HG03342 (cell line): Measurements from ENCODE around the gene TPRN.

ENCODE experiments used
- ATAC-seq: cut with Tn5 transposase; IDR thresholded peaks from one replicate; pipeline ENCODE4 v1.9.1; 2021; ENCODE audit warnings: mild to moderate bottlenecking, moderate library complexity; ENCODE audit not compliant: unreplicated experiment

TPRN gene

DNA sequence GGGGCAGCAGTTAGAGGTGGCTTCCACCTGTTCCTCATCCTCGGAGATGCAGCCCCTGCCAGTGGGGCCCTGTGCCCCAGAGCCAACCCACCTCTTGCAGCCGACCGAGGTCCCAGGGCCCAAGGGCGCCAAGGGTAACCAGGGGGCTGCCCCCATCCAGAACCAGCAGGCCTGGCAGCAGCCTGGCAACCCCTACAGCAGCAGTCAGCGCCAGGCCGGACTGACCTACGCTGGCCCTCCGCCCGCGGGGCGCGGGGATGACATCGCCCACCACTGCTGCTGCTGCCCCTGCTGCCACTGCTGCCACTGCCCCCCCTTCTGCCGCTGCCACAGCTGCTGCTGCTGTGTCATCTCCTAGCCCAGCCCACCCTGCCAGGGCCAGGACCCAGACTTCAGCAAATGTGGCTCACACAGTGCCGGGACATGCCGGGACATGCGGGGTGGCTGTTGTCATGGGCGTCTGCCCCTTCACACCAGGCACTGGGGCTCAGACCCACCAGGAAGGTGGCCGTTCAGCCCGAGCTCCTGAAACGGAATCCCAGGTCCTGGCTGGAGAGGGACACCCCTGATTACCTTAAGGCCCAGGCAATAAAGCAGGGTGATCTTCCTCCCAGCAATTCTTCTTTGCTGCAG, 25.3 kb upstream of the TPRN start:
- no peak for ATAC-seq

DNA sequence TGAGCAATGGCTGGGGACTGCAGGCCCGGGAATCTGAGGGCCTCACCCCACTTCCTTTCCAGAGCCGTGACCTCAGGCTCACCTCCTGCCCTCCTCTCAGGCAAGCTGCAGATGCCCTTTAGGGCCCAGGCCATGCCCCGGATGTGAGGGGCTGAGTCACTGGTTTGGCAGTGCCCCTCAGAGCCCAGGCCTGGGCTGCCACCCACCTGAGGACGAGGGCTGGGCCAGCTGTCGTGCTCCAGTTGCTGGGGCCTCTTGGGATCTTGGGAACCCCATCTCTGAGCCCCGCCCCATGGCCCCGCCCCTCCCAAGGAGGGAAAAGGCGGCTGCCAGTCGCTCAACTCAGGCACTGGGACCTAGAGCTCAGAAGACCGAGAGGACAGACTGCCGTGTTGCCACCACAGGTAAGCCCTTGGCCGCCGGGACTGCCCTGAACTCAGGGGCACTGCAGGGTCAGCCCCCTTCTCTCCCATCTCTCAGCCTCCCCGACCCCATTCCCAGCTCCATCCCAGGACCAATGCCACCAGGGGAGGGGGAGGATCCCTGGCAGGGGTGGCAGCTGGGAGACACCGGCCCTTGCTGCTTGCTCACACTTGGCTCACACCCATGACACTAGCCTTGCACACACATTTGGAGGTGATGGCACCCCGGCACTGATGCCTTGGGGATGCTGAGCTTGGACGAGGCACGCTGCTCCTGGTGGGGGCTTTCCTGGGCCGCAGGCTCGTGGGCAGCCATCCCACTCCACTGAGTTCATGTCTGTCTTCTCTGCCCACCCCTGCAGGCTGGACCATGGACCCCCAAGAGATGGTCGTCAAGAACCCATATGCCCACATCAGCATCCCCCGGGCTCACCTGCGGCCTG, 24.5 kb upstream of the TPRN start, which contains the start of gene CYSRT1:
Gene CYSRT1 (plus strand): TSS at position 345 of the 865 bp plus-strand sequence. CDS start 448 bp downstream, at position 793.
- ATAC-seq = no peak

DNA sequence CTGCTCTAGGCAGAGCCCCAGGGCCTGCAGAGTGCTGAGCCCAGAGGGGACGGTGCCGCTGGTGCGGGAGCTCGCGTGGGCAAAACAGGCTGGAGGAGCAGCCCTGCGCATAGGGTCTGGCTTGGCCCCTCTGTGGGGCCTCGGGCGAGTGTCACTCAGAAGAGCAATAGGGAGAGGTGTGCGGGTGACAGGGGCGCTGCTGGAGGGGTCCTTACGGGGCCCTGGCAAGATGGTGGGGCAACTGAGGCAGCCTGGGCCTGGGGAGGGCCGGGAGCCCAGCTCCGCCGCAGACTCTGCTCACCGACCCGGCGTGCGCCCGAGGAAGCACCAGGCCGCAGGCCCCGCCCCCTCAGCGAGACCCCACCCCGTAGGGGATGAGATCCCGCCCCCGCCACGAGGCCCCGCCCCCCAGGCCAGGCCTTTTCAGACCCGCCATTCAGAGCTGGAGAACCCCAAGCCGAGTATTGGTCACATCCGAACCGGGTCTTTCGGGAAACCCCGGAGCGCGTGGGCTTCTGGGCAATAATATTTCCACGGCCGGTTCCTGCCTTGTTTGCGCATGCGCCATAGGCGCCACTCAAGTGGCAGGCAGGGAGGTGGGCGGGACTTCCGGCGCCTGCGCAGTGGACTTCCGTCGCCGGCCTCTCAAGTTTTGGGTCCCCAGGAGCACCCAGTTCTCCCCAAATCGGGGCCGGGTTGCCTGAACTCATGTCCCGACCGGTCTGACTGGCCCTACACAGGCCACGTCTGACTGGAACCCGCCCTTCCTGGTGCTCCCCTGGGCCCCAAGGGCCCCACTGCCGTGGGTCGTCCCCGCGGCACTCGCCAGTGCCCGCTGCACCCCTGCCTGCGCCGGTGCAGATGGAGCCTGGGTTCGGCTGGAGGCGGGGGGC, 22.8 kb upstream of the TPRN start:
- ATAC-seq = peak; percentile 71

DNA sequence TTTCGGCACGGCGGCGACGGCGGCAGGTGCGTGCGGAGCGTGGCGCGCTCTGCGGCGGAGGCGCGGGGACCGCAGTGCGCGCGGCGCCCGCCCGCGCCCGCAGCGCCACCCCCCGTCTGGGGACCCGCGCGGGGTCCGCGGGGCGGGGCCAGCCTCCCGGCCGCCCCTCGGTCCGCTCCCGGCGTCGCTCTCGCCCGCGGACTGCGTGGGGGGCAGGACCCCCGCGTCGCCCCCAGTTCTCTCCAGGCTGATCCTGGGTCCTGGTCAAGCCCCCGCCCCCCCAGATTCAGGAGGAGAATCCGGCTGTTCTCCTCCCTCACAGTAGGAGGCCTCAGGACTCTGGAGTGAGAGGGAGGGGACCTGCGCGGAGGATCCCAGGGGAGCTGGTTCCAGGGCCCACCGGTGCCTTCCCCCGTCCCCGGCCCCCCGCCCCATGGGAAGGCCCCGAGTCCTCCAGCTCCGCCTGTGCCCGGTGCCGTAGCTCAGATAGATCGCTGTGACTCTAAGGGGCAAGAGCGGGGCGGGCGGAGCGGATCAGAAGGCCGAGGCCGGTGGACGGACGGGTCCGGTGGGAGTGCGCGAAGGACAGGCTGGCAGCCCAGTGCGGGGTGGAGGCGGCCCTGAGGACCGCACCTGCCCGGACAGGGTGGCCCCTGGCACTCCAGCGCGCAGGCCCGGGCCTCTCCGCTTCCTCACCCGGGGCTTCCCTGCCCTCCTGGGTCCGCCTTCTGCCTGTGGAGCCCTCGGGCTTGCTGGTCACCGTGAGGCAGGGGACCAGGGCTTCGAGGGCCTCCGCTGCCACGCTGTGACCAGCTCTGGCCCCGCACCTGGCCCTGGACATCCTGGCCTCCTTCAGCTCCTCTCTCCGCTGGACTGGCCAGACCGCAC, 21.9 kb upstream of the TPRN start, which contains the start of gene RNF208:
Gene RNF208 (minus strand): TSS at position 51 of the 888 bp plus-strand sequence. CDS start 1,028 bp downstream, outside the sequence.
- ATAC-seq = peak; percentile 3

DNA sequence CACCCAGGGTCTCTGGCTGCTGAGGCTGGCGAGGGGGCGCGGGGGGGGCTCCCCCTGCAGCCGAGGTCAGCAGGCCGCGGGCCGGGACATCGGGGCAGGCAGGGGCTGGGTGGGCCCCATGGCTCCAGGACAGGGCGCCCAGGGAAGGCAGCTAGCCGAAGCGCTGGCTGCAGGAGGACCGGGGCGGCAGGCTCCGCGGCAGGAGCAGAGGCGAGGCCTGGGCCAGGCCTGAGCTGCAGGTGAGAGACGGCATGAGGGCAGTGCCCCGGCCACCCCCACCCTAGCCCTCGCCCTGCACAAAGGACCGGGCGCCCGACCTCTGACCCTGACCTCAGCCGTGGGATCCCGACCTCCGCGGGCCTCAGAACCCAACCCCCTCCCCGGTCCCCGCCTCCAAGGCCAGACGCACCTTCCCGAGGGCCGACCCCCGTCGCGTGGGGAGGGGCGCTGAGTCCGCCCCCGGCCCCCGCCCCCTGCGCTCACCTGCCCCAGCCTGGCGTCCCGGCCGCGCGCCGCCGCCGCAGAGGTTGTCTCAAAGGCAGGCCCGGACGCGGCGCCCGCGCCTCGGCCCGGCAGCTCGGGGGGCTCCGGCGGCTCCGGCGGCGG, 21.1 kb upstream of the TPRN start:
- ATAC-seq = no peak

DNA sequence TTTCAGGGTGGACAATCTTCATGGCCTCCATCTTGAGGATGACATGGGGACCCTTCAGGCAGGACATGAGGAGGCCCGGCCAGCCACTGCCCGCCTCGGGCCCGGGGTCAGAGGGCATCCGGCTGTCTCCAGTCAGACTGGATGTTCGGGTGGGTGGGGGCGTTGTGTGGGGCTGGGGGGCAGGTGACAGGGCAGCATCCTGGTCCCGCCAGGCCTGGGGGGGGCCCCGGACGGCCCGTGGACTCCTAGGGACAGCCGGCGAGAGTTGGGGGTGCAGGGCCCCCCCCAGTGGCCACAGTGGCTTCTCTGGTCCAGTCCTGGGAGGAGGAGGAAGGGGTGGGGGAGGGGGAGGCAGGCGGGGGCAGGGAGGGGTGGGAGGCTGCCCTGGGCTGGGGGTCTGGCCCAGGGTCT, 20.6 kb upstream of the TPRN start:
- no peak for ATAC-seq

DNA sequence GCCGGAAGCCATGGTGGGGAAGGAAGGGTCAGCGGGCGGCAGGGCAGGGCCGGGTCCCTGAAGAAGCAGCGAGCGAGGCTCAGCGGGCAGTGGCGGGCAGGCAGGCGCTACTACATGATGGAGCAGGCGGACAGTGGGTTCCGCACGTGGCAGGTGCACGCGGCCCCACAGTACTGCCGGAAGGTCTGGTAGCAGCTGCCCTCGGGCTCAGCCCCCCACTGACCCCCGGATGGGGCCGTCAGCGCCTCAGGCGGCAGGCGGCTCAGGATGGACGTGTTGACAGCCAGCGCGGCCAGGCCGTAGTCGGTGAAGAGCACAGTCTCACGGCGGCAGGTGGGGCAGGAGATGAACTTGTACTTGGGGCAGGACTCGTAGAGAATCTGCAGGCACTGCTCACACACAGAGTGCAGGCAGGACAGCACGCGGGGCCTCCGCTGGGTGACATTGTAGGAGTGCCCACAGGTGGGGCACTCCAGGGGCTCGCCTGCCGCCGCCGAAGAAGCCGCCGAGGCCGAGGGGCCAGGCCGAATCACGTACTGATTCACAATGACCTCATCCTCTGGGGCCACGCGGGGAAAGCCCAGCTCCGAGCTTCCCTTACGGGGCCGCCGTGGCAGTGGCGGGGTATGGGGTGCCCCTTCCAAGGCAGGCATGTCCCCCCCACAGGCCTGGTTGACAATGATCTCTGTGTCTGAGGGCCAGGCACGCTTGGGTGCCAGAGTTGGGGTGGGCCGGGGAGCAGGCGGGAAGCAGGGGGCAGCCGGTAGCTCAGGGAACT, 20.0 kb upstream of the TPRN start:
- no peak for ATAC-seq

DNA sequence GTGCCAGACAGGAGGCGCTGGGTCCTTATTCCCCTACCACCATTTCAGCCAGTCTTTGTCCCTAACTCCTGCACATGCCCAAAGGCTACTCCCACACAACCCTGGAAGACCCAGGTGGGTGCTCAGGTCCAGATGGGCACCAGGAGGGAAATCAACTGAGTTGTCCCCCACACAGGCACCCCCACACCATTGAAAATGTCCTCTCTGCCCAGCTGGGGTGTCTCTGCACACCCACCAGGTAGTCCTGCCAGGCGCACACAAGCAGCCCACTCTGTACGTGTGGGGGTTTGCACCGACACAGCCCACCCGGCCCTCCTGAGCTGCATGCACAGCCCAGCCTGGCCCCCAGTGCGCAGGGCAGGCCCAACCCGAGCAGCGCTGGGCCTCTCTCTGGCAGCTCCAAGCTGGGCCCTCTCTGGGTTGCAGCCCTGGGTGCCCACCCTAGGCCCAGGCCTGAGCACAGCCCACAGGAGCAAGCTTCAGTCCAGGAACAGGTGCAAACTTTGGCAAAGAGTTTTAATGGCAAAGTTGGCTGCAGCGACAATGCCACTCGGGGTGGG, 19.3 kb upstream of the TPRN start:
- ATAC-seq = no peak

DNA sequence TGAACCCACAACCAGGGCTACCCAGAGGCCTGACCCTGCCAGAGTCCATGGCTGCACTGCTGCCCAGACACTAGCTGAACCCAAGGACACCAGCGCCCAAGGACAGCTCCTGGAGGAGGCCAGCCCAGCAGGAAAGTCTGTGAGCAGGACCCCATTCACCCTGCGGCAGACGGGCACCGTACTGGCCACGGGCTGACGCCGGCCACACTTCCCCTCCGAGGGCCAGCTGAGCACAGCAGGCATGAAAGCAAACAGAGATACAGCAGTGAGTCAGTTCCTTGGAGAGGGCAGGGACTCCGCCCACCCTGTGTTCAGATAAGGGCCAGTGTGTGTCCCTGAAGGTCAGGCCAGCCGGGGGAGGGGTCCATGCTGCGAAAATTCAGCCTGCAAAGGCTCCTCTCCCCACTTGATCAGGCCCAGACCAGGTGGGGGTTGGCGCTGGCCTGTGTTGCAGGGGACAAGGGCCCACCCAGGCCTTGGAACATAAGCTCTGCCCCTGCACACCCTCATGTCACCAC, 18.3 kb upstream of the TPRN start:
- no peak for ATAC-seq

DNA sequence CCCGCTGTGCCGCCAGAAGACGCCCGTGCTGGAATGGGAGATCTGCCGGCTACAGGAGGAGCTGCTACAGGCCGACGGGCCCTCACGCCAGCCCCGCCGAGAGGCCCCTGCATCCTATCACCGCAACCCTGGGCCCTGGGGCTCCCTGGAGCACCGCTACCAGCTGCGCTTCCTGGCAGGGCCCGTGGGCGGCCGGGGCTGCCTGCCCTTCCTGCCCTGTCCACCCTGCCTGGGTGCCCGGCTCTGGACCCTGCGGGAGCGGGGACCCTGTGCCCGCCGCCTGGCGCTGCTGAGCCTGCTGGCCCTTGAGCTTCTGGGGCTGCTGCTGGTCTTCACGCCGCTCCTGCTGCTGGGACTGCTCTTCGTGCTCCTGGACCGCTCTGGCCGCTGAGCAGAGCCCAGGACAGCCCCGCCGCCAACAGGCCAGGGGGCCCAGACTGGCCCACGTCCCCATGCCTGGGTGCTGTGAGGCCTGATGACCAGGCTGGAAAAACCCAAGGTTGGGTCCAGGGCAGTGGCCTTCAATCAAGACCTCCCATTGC, 17.7 kb upstream of the TPRN start:
- ATAC-seq = no peak

DNA sequence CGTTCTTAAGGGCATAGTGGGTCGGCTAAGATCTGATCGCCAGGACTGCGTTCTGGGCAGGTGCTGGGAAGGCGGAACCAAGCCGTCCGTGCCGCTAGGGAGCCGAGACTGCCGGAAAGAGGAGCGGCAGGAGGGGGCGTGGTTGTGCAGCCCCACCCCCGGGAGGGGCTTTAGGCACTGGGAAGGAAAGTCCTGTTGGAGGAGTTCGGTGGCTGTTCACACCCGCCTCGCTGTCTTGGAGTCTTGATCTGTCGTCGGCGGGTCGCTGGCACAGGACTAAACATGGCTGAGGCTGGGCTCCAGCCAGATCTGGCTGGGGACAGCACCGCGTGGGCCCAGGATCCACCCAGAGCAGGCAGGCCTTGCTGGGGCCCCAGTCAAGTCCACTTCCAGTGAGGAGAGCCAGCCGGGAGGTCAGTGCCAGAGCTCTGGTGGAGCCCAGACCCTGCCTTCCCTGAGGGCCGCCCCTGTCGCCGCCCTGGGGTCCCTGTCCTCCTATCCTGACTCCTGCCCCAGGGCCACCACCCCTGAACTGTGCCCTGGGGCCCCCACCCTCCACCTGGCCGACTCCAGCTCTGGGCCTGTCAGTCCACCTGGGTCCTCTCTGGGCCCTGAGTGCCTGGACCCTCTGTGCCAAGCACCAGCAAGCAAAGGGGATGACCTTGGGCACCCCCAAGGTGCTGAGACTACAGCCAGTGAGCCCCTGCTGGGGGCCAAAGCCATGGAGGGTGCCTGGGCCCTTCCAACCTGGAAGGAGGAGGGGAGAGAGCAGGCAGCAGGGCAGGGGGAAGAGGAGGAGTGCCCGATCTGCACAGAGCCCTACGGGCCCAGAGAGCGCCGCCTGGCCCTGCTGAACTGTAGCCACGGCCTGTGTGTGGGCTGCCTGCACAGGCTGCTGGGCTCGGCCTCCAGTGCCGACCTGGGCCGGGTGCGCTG, 17.0 kb upstream of the TPRN start:
- no peak for ATAC-seq

DNA sequence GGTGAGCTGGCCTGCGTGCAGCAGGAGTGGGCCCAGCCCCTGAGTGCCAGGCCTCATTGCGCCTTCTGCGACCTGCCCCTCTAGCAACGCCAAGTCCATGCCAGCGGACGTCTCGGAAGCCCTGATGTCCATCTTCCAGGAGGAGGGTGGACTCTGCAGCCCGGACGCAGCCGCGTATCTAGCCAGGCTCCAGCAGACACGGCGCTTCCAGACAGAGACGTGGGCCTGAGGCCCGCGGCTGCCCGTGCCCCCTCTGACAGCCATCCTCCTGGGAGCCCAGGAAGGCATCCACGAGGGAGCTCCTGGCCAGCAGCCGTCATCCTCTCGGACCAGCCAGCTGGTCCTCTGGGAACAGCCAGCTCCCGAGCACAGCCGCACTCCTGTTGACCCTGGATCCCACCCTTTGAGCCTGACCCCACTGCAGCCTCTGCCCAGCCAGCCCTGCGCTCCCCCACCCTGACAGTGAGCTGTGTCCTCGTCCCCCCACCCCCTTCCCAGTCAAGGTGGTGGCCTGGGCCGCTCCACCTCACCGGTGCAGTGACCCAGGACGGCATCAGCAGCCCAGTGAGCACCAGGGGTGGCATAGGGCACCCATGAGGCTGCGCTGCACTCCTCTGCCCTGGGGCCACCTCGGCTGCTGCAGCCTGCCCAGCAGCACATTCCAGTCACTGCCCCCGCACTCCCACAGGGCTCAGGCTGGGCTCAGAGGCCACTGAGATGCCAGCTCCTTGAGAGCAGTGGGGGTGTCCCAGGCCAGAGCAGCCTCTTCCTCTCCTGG, 15.8 kb upstream of the TPRN start:
- no peak for ATAC-seq

DNA sequence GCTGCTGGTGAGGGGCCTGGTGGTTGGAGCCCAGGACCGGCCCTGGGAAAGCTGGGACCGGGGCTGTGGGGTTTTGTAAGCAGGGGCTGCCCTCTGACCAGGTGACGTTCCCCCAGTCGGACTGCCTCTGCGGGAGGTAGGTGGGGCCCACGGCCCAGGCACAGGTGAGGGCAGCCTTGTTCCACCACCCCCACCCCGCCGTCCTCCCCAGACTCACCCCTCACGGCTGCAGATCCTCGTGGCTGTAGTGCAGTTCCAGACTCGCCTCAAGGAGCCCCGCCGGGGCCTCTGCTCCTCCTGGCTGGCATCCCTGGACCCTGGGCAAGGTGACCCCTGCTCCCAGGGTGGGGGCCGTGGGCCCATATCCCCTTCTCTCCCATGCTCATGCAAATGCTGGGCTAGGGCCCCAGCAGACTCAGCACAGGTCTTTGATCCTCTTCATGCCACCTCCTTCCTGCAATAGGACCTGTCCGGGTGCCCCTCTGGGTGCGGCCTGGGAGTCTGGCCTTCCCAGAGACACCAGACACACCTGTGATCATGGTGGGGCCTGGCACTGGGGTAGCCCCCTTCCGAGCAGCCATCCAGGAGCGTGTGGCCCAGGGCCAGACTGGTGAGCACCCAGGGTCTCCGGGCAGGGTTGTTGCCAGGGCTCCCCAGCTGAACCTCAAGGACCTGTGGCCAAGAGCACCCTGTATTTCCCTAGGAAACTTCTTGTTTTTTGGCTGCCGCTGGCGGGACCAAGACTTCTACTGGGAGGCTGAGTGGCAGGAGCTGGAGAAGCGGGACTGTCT, 14.8 kb upstream of the TPRN start:
- ATAC-seq = no peak

DNA sequence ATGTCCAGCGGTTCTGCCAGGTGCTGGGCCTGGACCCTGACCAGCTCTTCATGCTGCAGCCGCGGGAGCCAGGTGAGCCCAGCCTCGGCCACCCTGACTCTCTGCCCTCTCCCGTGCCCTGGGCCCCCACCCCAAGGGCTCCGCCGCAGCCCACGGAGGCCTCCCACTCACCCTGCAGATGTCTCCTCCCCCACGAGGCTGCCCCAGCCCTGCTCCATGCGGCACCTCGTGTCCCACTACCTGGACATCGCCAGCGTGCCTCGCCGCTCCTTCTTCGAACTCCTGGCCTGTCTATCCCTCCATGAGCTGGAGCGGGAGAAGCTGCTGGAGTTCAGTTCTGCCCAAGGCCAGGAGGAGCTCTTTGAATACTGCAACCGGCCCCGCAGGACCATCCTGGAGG, 14.1 kb upstream of the TPRN start:
- ATAC-seq = no peak
